HG02852 (cell line): ENCODE measurements around the gene PPCS.
"Not testable (repeated sequence)": the region's sequence is repeated elsewhere in the genome, so short reads cannot be mapped to it uniquely, and the experiment has no call there.

Experiments
- ATAC-seq: cut with Tn5 transposase; IDR thresholded peaks from one replicate; pipeline ENCODE4 v1.9.1; 2021; ENCODE audit warnings: mild to moderate bottlenecking, moderate library complexity; ENCODE audit not compliant: unreplicated experiment

PPCS gene

DNA sequence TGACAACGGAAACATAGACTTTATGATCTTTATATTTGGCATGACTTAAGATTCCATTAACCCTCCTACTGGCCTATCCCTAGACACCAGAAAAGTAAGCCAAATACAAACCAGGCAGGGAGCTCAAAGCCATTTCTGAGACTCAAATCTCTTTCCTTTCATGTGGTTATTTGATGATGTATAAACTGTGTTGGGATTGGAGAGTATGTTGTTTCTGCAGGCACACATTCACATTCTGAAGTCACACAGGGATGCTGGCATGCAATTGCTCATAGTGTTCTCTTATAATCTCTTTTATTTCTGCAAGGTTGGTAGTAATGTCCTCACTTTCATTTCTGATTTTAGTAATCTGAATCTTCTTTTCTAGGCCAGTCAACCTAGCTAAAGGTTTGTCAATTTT is 6.3 kb upstream of the PPCS start:
- no peak for ATAC-seq

DNA sequence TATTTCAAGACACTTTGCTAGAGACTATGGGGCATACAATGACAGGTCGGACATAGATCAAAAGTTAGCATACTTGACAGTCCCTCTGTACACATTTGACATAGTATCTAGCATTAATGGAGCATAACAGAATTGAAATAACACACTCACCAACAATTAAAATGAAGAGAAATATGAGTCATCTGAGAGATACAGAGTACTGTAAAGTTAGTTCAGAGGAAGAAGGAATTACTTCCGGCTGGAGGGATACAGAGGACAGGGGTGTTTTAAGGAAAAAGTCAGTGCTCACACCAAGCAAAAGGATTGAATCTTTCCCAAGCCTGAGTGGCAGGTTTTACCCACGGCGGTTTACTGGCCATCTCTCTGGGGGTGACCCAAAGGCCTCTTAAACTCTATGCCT is 3.0 kb upstream of the PPCS start:
- ATAC-seq: no peak

- ATAC-seq: no peak
Measured at GRCh38 chr1:42454403-42454802, 1.9 kb upstream of the PPCS start.

DNA sequence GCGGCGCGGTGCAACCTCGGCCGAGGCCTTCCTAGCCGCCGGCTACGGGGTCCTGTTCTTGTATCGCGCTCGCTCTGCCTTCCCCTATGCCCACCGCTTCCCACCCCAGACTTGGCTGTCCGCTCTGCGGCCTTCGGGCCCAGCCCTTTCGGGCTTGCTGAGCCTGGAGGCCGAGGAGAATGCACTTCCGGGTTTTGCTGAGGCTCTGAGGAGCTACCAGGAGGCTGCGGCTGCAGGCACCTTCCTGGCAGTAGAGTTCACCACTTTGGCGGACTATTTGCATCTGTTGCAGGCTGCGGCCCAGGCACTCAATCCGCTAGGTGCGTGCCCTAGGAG is 379 bp downstream of the PPCS start:
- ATAC-seq: peak; percentile 60

GRCh38 chr1:42461196-42461595 is 4.9 kb downstream of the PPCS start:
- no peak for ATAC-seq

DNA sequence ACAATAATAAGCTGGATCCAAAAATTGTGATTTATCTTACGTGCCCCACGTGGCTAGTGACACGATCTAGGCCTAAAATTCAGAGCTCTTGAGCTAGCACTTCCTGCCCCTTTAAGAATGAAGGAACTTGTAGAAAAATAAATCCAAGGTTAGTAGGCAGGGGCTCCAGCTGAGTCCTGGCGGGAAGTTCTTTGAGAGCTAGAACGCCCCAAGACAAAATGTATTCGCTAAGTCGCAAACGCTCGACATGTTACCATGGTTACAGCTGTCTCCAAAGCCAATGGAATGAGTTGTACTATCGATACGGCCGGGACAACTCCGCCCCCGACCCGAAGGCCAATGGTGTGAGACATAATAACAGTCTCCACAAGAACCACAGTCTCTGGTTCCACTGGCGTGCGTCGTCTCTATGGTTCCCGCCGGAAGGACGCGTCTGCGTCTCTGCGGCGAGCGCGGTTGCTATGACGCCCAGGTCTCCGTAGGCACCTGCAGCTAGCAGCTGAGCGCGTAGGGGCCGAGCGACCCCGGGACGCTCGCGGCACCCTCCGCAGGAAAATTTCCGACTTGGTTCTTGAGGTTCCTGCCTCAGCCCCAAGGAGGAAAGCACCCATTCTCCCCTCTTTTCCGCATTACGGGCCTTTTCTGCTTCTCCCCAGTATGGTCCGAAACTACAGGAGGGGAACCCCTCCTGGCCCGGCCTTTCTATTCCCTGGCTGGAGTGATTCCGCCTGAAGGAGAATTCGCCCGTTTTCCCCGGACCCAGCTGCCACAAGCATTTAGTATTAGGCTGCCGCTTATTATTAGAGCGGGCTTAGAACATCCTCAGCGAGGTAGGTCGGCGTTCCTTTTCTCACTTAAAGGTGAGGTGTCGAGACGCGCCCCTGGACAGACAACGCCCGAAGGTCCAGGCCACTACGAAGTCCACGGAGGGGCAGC is 6.8 kb downstream of the PPCS start, which contains the start of gene CCDC30:
Gene CCDC30, plus strand, starts transcription at position 459 of the 936 bp plus-strand sequence. CDS start 17,266 bp downstream, outside the sequence.
- ATAC-seq: peak; percentile 100

- ATAC-seq: no peak
Measured at GRCh38 chr1:42463921-42464320, 7.6 kb downstream of the PPCS start.

- no peak for ATAC-seq
Measured at GRCh38 chr1:42466030-42466429, 9.7 kb downstream of the PPCS start.

DNA sequence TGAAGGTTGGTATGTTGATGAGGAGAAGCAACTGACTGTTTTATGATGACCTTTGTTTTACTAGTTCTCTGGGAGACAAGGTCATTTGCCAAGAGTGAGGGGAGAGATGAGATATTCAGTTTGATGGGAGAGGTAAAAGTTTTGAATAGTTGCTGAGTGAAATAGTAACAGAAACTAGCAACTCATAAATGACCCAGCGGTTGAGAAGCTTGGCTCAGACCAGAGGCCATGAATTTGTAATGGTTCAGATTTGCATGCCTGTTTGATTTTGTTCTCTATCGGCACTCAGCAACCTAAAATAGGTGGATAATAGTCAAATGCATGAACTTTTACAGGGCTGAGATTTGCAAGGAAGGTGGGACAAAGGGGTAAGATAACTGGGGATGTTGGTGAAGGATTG is 13.4 kb downstream of the PPCS start:
- ATAC-seq: no peak

DNA sequence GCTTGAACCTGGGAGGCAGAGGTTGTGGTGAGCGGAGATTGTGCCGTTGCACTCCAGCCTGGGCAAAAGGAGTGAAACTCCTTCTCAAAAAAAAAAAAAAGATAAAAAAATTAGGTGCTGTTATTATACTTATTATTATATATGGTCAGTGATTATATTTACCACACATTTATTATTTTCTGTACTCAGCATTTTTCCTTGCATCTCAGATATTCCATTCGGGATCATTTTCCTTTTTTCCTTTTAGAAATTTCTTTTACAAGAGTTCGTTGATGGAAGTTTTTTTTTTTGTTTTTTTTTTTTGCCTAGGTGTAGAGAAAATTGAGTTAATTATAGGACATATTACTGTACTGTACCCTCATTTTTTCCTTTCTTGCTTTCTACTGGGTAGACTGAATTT is 20.3 kb downstream of the PPCS start:
- no peak for ATAC-seq

- ATAC-seq: not testable (repeated sequence)
Measured at GRCh38 chr1:42477354-42477753, 21.0 kb downstream of the PPCS start.

GRCh38 chr1:42477775-42478174 is 21.4 kb downstream of the PPCS start:
- no peak for ATAC-seq

GRCh38 chr1:42479621-42480020 is 23.3 kb downstream of the PPCS start:
- ATAC-seq: no peak

DNA sequence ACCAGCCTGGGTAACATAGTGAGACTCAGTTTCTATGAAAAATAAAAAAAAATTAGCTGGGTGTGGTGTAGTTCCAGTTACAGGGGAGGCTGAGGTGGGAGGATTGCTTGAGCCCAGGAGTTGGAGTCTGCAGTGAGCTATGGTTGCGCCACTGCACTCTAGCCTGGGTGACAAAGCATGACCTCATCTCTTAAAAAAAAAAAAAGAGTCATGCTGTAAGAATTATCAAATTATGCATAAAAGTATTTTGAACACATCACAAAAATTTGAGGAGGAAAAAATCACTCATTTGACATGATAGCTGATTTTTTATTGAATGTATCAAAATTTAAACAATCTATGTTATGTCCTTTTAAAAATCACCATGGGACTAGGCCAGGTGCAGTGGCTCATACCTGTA is 24.6 kb downstream of the PPCS start:
- no peak for ATAC-seq

DNA sequence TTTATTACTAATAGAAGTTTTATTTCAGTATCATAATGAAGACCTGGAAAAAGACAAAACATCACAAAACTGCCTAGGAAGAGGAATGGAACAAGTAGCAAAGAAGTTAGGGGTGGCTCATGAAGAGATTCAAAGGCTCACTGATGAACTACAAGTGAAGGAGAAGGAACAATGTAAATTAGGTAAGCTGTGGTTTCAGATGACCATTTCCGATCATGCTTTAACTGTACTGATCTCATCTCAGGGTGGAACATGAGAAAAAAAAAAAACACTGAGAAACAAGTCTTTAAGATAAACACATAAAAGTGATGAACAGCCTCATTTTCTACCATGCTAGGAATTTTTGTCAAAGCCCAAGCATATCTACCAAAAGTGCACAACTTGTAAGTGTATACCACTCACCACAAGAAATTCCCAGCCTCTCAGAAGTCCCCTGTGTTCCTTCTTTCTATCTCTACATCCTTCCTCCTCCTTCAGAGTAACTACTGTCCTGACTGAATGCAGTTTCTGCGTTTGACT is 26.4 kb downstream of the PPCS start:
- no peak for ATAC-seq

DNA sequence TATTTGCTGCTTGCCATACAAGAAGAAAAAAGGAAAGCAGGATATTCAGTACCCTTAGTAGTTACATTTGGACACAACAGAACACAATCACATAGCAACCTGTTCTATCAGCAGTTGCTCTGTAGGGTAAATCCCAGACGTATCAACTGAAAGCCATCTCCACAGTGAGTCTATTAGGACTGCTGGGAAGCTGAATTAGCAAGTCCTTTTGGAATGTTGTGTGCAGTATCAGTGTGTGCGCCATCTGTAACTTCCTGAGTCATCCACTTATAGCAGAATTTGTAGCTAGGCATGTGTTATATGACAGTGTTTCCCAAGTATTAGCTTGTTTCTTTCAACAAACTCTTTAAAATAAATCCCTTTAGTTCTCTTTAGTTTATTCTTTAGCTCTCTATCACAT is 28.0 kb downstream of the PPCS start:
- no peak for ATAC-seq

- ATAC-seq: no peak
Measured at GRCh38 chr1:42490237-42490636, 33.9 kb downstream of the PPCS start.

- not testable (repeated sequence) for ATAC-seq
Measured at GRCh38 chr1:42502031-42502430, 45.7 kb downstream of the PPCS start.

DNA sequence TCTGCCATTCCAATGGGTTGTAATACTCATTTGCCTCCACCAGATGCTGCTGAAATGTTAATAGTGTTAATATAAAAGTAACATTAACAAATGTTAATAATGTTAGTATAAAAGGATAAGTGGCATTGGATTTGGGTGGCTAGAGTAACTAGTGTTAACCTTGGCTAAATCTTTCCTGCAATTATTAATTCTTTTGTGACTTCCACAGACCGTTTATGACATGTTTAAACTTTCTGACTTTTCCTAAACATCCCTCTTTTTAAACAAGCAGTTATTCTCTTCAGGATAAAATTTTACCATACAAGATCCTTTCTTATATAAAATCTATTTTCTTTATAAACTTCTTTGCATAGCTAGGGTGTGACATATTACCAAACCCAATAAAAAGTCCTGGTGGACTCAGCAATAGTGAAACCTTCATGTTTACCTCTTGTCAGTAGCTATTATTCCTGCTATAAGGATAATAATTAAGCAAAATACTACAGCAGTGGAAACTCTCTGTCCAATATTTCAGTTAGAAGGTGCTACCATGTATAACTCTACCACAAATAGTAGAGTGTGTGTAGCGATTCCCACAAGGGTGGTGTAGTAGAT is 48.3 kb downstream of the PPCS start:
- ATAC-seq: no peak

GRCh38 chr1:42506576-42506975 is 50.2 kb downstream of the PPCS start:
- no peak for ATAC-seq
